Activated naive CD4-positive, alpha-beta T cell treated with anti-CD3 and anti-CD28 coated beads, Interleukin-2, amount 50 U/mL, for 24 hours (primary cell): ENCODE data around the gene SLCO2A1.

Experiments
- H3K27ac Mint-ChIP-seq: one replicate; pipeline ENCODE4 v1.8.0; 2021; ENCODE audit warnings: mild to moderate bottlenecking, mixed read lengths
- H3K27me3 Mint-ChIP-seq: one replicate; pipeline ENCODE4 v1.8.0; 2021; ENCODE audit warnings: mixed read lengths
- H3K36me3 Mint-ChIP-seq: one replicate; pipeline ENCODE4 v1.8.0; 2021; ENCODE audit warnings: mixed read lengths
- H3K4me1 Mint-ChIP-seq: one replicate; pipeline ENCODE4 v1.8.0; 2021; ENCODE audit warnings: mixed read lengths
- H3K4me3 Mint-ChIP-seq: one replicate; pipeline ENCODE4 v1.8.0; 2021; ENCODE audit warnings: mild to moderate bottlenecking, mixed read lengths
- H3K9me3 Mint-ChIP-seq: one replicate; pipeline ENCODE4 v1.8.0; 2021; ENCODE audit warnings: mixed read lengths

SLCO2A1 gene

DNA sequence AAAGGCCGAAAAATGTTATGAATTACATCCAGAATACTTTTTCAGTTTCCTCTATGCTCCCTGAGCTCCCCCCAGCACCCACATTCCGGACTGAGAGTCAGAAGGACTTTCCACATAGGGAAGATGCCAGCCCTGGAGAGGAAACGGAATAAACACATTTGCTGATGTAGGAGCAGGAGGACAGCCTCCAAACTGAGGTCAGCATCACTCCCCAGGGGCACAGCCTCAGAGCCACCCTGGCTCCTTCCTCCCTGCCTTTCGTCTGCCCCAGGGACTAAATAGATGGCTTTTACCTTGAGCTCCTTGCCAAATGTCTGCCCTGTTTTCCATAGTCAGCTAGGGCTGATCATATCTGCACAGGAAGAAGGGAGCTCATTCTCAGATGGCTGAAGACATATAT is 22.6 kb upstream of the SLCO2A1 start:
- peaks cover 2% of the 10 kb centered on the region for H3K27me3 Mint-ChIP-seq
- no peak overlapping the region for H3K4me3 Mint-ChIP-seq
- no peaks in the 10 kb centered on the region for H3K36me3 Mint-ChIP-seq
- H3K9me3 Mint-ChIP-seq: no peaks in the 10 kb centered on the region
- no peak overlapping the region for H3K27ac Mint-ChIP-seq
- peaks cover 4% of the 10 kb centered on the region for H3K4me1 Mint-ChIP-seq

- Mint-ChIP-seq H3K36me3 (no peaks in the 10 kb centered on the region), H3K4me3 (no peak overlapping the region), H3K27ac (no peak overlapping the region), H3K27me3 (peaks cover 2% of the 10 kb centered on the region), H3K9me3 (peaks cover 10% of the 10 kb centered on the region), H3K4me1 (no peaks in the 10 kb centered on the region)
Observed at GRCh38 chr3:134049676-134050075, 20.0 kb upstream of the SLCO2A1 start.

- Mint-ChIP-seq H3K27ac (no peak overlapping the region), H3K9me3 (peaks cover 10% of the 10 kb centered on the region), H3K36me3 (no peaks in the 10 kb centered on the region), H3K27me3 (peaks cover 2% of the 10 kb centered on the region), H3K4me1 (no peaks in the 10 kb centered on the region), H3K4me3 (no peak overlapping the region)
Observed at GRCh38 chr3:134048278-134048996, 18.7 kb upstream of the SLCO2A1 start.

DNA sequence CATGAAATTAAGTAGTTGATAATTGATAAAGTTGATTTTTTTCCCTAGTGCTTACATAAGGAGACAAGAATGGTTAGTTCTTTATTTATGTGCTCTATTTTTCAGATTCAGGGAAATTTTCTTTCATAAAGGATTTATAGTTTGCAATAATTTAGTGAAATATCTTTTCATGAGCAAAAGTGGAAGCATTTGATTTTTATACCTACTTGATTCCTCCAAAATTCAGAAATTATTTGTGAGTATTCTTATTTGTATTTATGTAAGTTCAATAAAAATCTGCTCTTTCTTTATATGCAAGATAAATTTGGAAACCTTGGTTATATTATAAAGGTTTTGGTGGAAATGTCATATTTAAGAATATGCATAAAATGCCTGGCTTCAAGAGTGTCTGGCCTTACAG is 14.7 kb upstream of the SLCO2A1 start:
- Mint-ChIP-seq H3K9me3 (peaks cover 14% of the 10 kb centered on the region), H3K4me1 (no peaks in the 10 kb centered on the region), H3K27me3 (peaks cover 2% of the 10 kb centered on the region), H3K36me3 (peaks cover 2% of the 10 kb centered on the region), H3K27ac (no peak overlapping the region), H3K4me3 (no peak overlapping the region)

GRCh38 chr3:134040066-134040465 is 10.3 kb upstream of the SLCO2A1 start:
- Mint-ChIP-seq H3K4me1 (no peaks in the 10 kb centered on the region), H3K27me3 (no peaks in the 10 kb centered on the region), H3K9me3 (peaks cover 8% of the 10 kb centered on the region), H3K27ac (no peak overlapping the region), H3K4me3 (no peak overlapping the region), H3K36me3 (peaks cover 2% of the 10 kb centered on the region)

GRCh38 chr3:134039161-134039862 is 9.6 kb upstream of the SLCO2A1 start:
- Mint-ChIP-seq H3K27me3 (no peaks in the 10 kb centered on the region), H3K4me1 (no peaks in the 10 kb centered on the region), H3K4me3 (no peak overlapping the region), H3K36me3 (peaks cover 2% of the 10 kb centered on the region), H3K9me3 (peaks cover 4% of the 10 kb centered on the region), H3K27ac (no peak overlapping the region)

- Mint-ChIP-seq H3K4me1 (no peaks in the 10 kb centered on the region), H3K27me3 (no peaks in the 10 kb centered on the region), H3K9me3 (peaks cover 4% of the 10 kb centered on the region), H3K27ac (no peak overlapping the region), H3K36me3 (peaks cover 2% of the 10 kb centered on the region), H3K4me3 (no peak overlapping the region)
Observed at GRCh38 chr3:134038716-134039115, 9.0 kb upstream of the SLCO2A1 start.

DNA sequence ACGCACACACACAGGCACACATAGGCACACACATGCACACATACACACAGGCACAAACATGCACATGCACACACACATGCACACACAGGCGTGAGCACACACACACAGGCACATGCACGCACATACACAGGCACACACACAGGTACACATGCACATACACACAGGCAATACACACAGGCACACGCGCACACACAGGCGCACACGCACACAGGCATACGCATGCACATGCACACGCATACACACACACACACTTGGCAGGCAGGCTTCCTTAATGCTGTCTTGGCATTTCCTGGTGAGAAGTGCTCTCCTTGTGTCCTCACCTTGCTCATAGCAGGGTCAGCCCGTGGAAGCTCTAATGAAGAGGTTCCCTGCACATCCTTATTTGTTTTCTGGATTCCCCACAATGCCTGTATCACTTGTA is 8.4 kb upstream of the SLCO2A1 start:
- Mint-ChIP-seq H3K27me3 (peaks cover 1% of the 10 kb centered on the region), H3K36me3 (peaks cover 2% of the 10 kb centered on the region), H3K9me3 (peaks cover 4% of the 10 kb centered on the region), H3K27ac (no peak overlapping the region), H3K4me3 (no peak overlapping the region), H3K4me1 (no peaks in the 10 kb centered on the region)

DNA sequence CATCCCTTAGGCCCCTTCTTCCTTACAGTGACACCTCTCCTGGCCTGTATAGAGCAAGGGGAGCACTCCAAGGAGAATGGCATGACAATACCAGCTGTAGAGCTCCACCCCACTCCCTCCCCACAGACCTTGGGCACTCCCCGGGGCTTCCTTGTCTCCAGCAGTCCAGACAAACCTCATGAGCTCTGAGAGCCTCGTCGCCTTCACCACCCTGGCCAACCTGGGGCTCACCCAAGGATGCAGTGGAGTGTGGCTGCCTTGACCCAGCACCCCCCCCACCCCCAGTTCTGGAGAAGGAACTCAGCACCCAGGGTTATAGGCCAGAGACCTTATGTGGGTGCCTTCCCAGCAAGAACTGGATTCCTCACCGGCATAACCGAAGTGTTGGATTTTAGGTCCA is 7.4 kb upstream of the SLCO2A1 start:
- Mint-ChIP-seq H3K36me3 (peaks cover 2% of the 10 kb centered on the region), H3K9me3 (peaks cover 4% of the 10 kb centered on the region), H3K4me1 (no peaks in the 10 kb centered on the region), H3K27ac (no peak overlapping the region), H3K27me3 (peaks cover 3% of the 10 kb centered on the region), H3K4me3 (no peak overlapping the region)

DNA sequence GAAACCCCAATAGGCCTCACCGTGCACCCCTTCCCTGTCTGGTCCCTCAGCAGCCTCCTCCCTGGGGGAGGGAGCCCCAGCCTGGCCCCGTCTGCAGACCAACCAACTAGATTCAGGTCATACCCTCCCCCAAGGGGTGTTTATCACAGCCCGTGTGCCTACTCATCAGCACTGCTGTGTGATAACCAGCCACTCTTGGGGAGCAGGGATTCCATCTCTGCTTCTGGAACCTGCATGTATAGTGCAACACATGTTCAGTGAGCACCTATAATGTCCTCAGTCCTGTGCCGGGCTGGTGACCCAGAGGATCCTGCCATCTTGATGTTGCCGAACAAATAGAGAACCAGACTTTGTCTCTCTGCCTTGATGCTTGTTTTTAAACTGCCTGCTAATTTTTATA is 6.6 kb upstream of the SLCO2A1 start:
- Mint-ChIP-seq H3K27me3 (peaks cover 6% of the 10 kb centered on the region), H3K4me3 (no peak overlapping the region), H3K36me3 (no peaks in the 10 kb centered on the region), H3K27ac (no peak overlapping the region), H3K9me3 (no peaks in the 10 kb centered on the region), H3K4me1 (no peaks in the 10 kb centered on the region)

DNA sequence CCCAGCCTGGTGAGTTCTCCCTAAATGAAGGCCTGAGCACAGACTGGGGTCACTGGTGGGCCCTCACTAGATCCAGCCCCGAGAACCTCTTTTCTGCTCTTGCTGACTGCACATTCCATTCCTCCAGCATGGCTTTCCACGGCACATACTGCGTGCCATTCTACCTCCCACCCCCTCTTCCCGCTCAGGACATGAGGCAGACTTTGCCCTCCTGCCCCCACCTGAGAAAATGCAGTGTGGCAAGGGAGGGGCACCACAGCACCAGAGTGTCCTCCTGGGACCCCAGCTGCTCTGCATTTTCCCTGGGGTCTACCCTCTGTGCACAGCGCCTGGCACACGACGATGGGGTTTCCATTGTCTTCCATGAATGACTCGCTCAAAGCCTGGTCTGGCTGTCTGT is 6.1 kb upstream of the SLCO2A1 start:
- peaks cover 6% of the 10 kb centered on the region for H3K27me3 Mint-ChIP-seq
- no peaks in the 10 kb centered on the region for H3K9me3 Mint-ChIP-seq
- H3K27ac Mint-ChIP-seq: no peak overlapping the region

DNA sequence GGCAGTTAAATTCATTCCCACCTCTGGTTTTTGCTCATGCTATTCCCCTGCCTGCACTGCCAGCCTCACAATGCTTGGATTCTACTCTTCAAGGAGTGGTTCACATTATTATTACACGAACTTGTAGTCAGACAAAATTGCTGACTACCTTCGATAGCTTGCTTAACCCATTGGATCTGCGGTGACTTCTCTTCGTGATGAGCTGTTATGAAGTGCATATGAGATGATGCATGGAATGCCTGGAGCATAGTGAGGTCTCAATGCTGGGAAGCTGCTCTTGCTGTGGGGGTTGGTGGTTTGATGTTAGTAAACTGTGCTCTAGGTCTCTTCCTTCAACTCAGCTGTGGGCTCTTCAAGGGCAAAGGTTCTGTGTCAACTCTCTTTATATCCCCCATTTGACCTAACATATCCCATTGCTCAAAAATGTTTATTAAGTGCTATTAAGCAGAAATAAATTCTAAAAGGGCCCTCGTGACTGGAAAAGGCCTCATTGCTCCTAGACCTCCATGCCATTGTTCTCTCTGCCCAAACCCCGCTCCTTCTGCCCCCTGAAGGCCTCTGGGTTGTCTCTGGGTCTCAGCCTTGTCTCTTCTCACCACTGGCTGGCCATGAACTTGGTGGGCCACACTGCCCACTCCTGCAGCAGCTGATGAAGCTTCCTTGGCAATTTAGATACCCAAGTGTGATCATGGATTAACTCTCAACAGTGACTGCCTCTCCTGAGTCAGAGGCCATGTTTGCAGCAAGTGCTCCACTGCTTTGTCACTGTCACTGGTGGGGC is 4.5 kb upstream of the SLCO2A1 start:
- H3K4me1 Mint-ChIP-seq: no peaks in the 10 kb centered on the region
- H3K27ac Mint-ChIP-seq: no peak overlapping the region
- H3K4me3 Mint-ChIP-seq: no peak overlapping the region
- peaks cover 11% of the 10 kb centered on the region for H3K27me3 Mint-ChIP-seq
- no peaks in the 10 kb centered on the region for H3K36me3 Mint-ChIP-seq
- H3K9me3 Mint-ChIP-seq: no peaks in the 10 kb centered on the region

More for the DNA sequence above, 6.1 kb upstream of the SLCO2A1 start:
- Mint-ChIP-seq H3K36me3 (no peaks in the 10 kb centered on the region), H3K4me3 (no peak overlapping the region), H3K4me1 (no peaks in the 10 kb centered on the region)

- peaks cover 16% of the 10 kb centered on the region for H3K27me3 Mint-ChIP-seq
- no peak overlapping the region for H3K4me3 Mint-ChIP-seq
- no peaks in the 10 kb centered on the region for H3K9me3 Mint-ChIP-seq
- no peaks in the 10 kb centered on the region for H3K4me1 Mint-ChIP-seq
- no peak overlapping the region for H3K27ac Mint-ChIP-seq
- no peaks in the 10 kb centered on the region for H3K36me3 Mint-ChIP-seq
Observed at GRCh38 chr3:134033315-134033996, 3.7 kb upstream of the SLCO2A1 start.

DNA sequence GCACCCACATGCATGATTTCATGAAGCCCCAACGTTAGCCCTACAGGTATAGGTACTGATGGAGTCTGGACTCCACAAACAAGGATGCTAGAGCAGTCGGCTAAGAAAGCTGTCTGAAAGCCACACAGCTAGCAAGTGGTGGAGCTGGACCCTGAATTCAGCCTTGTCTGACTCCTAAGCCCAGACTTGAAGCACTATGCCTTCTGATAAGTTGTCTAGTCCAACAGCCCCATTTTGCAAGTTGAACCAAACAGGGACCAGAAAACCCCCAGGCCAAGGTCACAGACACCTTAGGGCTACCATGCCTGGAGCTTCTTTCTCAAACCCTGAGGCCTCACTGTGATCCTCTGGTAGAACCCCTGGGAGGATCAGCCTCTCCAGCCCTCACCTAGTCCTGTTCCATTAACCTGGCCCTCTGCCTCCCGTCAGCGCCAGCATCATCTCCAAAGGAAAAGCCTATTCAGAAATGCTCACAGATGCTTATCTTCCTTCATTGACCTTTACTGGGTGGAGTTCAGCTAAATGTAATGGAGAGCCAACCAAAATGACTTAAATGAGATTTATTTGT is 1.7 kb upstream of the SLCO2A1 start:
- Mint-ChIP-seq H3K4me1 (no peaks in the 10 kb centered on the region), H3K9me3 (no peaks in the 10 kb centered on the region), H3K4me3 (peak overlapping the region; percentile 20), H3K27me3 (peaks cover 24% of the 10 kb centered on the region), H3K27ac (no peak overlapping the region), H3K36me3 (no peaks in the 10 kb centered on the region)
